A673 (cell line): ENCODE measurements around the gene PGAP6. TPM values are rescaled to one million over a fixed set of nuclear protein-coding genes. Genes with fewer than 3 reads are reported as not detected.
"Not testable (repeated sequence)": the region's sequence is repeated elsewhere in the genome, so short reads cannot be mapped to it uniquely, and the experiment has no call there.

ENCODE experiments used
- BruUV-seq: library from RNA; stranded (reverse); fragments of 400-500 nt; replicated peaks from 2 replicates; lab custom pipeline; 2021; lab: Mats Ljungman, UMichigan
- CTCF ChIA-PET: fragments of 300-600 bp; sonication (Branson Sonifier 250); formaldehyde crosslinking; loops from one replicate; lab custom pipeline; 2022; ENCODE audit warnings: antibody characterized with exemption; lab: Charles Lee
- POLR2A ChIA-PET: fragments of 300-600 bp; sonication (Branson Sonifier 250); formaldehyde crosslinking; loops from one replicate; lab custom pipeline; 2022; ENCODE audit warnings: antibody characterized with exemption; ENCODE audit not compliant: low non-redundant PET; lab: Charles Lee
- DNase-seq: peaks from one replicate; pipeline ENCODE4 v3.0.0-alpha.2; 2015; ENCODE audit warnings: low spot score
- H3K27ac ChIP-seq: fragments of 200-600 bp; sonication (generic); 2 replicates; pipeline ENCODE4 v1.5.1; 2016; ENCODE audit warnings: mixed run types, low read depth, mild to moderate bottlenecking, mixed read lengths, antibody characterized with exemption, low read length; ENCODE audit not compliant: poor library complexity, severe bottlenecking
- H3K27me3 ChIP-seq: fragments of 200-600 bp; sonication (generic); replicated peaks from 2 replicates; pipeline ENCODE4 v1.6.1; 2017; ENCODE audit warnings: mixed run types, low read depth, mild to moderate bottlenecking, mixed read lengths, antibody characterized with exemption, low read length; ENCODE audit not compliant: insufficient read depth, poor library complexity
- H3K36me3 ChIP-seq: fragments of 200-600 bp; sonication (generic); 2 replicates; pipeline ENCODE4 v1.6.1; 2016; ENCODE audit warnings: mixed run types, mild to moderate bottlenecking, mixed read lengths, antibody characterized with exemption, low read length; ENCODE audit not compliant: insufficient read depth, poor library complexity, severe bottlenecking
- H3K4me1 ChIP-seq: fragments of 200-600 bp; sonication (generic); 2 replicates; pipeline ENCODE4 v1.6.1; 2017; ENCODE audit warnings: mixed run types, mild to moderate bottlenecking, mixed read lengths, antibody characterized with exemption, low read length; ENCODE audit not compliant: insufficient read depth, poor library complexity, severe bottlenecking
- H3K4me3 ChIP-seq: fragments of 200-600 bp; sonication (generic); 2 replicates; pipeline ENCODE4 v1.5.1; 2016; ENCODE audit warnings: low read depth, mixed run types, mild to moderate bottlenecking, mixed read lengths, low read length; ENCODE audit not compliant: poor library complexity, severe bottlenecking
- H3K9me3 ChIP-seq: fragments of 200-600 bp; sonication (generic); 2 replicates; pipeline ENCODE4 v1.6.1; 2016; ENCODE audit warnings: mixed run types, low read depth, mild to moderate bottlenecking, mixed read lengths, antibody characterized with exemption, low read length; ENCODE audit not compliant: poor library complexity, severe bottlenecking
- CTCF ChIP-seq: fragments of 300-800, 200-600 bp; sonication (generic); conservative IDR thresholded peaks from 2 replicates; pipeline ENCODE4 v1.5.1; 2017; ENCODE audit warnings: low read depth, mild to moderate bottlenecking, antibody characterized with exemption, low read length, moderate library complexity, mixed read lengths
- EZH2 ChIP-seq: fragments of 200-600 bp; sonication (generic); IDR thresholded peaks from 2 replicates; pipeline ENCODE4 v1.6.1; 2017; ENCODE audit warnings: borderline replicate concordance, low read depth, mild to moderate bottlenecking, mixed read lengths, antibody characterized with exemption, low read length; ENCODE audit not compliant: poor library complexity, severe bottlenecking
- intact Hi-C: fragments of 100-400 bp; cut with micrococcal nuclease; formaldehyde crosslinking; loops from one replicate; pipeline ENCODE4 v1.10.0; 2022; ENCODE audit not compliant: unreplicated experiment
- total RNA-seq: library from RNA; stranded (reverse); gene quantifications from 2 replicates; pipeline ENCODE4 v1.2.3, GENCODE V29; 2021

PGAP6 gene
- total RNA-seq, 1 experiment from 2014 or later: 38.7 TPM

GRCh38 chr16:337437-337836 lies 44.3 kb downstream of the PGAP6 start:
- no peaks in the 10 kb centered on the region for H3K27me3 ChIP-seq
- H3K9me3 ChIP-seq: no peaks in the 10 kb centered on the region
- CTCF ChIA-PET: no interaction called here
- intact Hi-C loops: no loop called here
- TF ChIP-seq CTCF (no peak), EZH2 (no peak)
- no peak overlapping the region for H3K4me3 ChIP-seq
- no peaks in the 10 kb centered on the region for H3K36me3 ChIP-seq
- DNase-seq: no peak
- no peaks in the 10 kb centered on the region for H3K4me1 ChIP-seq
- BruUV-seq: no TSS peak
- no peak overlapping the region for H3K27ac ChIP-seq
- POLR2A ChIA-PET: no interaction called here

GRCh38 chr16:336269-336668 lies 45.5 kb downstream of the PGAP6 start:
- H3K27ac ChIP-seq: no peak overlapping the region
- intact Hi-C loops: no loop called here
- H3K4me1 ChIP-seq: no peaks in the 10 kb centered on the region
- no peaks in the 10 kb centered on the region for H3K9me3 ChIP-seq
- DNase-seq: no peak
- BruUV-seq: no TSS peak
- TF ChIP-seq CTCF (no peak), EZH2 (no peak)
- H3K36me3 ChIP-seq: no peaks in the 10 kb centered on the region
- POLR2A ChIA-PET: no interaction called here
- CTCF ChIA-PET: interaction anchor here (0.7 kb wide), 1 partner anchor 113 kb away, joined by 4 read pairs; no protein-coding TSS in a partner anchor
- H3K27me3 ChIP-seq: no peaks in the 10 kb centered on the region
- no peak overlapping the region for H3K4me3 ChIP-seq

- H3K27me3 ChIP-seq, H3K9me3 ChIP-seq, H3K4me3 ChIP-seq, POLR2A ChIA-PET, BruUV-seq, H3K36me3 ChIP-seq, DNase-seq, H3K4me1 ChIP-seq, H3K27ac ChIP-seq, intact Hi-C loops: not testable (repeated sequence)
- CTCF ChIA-PET: interaction anchor here (0.5 kb wide), 1 partner anchor 228 kb away, joined by 5 read pairs; no protein-coding TSS in a partner anchor
Measured at GRCh38 chr16:334861-335632, 46.7 kb downstream of the PGAP6 start.

- H3K36me3 ChIP-seq, H3K27me3 ChIP-seq, DNase-seq, CTCF ChIA-PET, H3K9me3 ChIP-seq, intact Hi-C loops, BruUV-seq, H3K4me3 ChIP-seq, H3K27ac ChIP-seq, POLR2A ChIA-PET, H3K4me1 ChIP-seq: not testable (repeated sequence)
Measured at GRCh38 chr16:334164-334832, 47.5 kb downstream of the PGAP6 start.
